CD4-positive, alpha-beta T cell treated with Interleukin-4 for 1 hour (primary cell): ENCODE measurements around the gene RAB11FIP5.
"Not testable (repeated sequence)": the region's sequence is repeated elsewhere in the genome, so short reads cannot be mapped to it uniquely, and the experiment has no call there.

Source experiments
- DNase-seq, 2 donors: peaks; one replicate each; pipeline ENCODE4 v3.0.0-alpha.2; 2020 to 2022

The RAB11FIP5 gene

GRCh38 chr2:73067043-73067442 is 45.7 kb downstream of the RAB11FIP5 start:
- no peak for DNase-seq

- not testable (repeated sequence) for DNase-seq
Observed at GRCh38 chr2:73065070-73065469, 47.7 kb downstream of the RAB11FIP5 start.

DNA sequence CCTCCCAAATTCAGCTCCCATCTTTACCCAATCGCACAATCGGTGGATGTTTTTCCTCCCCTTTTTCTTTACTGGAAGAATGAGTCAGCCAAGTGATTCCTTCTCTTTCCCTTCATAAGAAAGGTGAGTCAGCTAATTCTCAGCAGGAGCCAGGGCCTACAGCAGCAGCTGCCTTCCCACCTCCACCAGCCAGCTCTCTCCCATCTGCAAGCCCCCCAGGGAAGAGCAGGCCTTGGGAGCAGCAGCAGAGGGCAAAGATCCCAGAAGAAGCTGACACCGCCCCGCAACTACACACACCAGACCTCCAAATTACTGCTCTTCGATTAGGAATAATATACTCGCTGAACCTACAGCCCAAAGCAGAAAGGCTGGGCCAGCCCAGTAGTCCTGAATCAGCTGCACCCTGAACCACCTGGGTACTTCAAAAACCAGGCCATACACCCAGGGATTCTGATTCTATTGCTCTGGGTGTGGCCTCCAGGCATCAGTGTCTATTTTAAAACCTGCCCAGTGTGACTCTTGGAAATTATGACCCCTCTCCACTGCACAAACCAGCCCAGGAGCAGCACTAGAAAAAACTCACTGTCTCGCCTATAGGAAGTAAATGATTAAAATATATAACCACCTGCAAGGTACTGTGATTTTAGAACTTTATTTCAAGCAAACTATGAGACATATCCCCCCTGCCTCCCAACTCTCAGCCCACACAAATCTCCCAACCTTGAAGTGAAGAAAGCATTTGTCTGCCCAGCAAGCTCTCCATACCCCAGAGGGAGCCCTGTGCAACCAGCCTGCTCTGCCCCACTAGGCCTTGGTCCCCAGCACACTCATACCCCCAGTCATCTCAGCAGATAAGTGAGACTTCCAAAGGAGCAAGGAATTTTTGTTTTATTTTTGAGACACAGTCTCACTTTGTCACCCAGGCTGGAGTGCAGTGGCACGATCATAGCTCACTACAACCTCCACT is 48.6 kb downstream of the RAB11FIP5 start:
- no peak for DNase-seq

- DNase-seq, result no peak
Observed at GRCh38 chr2:73063472-73063871, 49.3 kb downstream of the RAB11FIP5 start.

GRCh38 chr2:73059106-73059505 is 53.6 kb downstream of the RAB11FIP5 start:
- DNase-seq, result no peak

DNA sequence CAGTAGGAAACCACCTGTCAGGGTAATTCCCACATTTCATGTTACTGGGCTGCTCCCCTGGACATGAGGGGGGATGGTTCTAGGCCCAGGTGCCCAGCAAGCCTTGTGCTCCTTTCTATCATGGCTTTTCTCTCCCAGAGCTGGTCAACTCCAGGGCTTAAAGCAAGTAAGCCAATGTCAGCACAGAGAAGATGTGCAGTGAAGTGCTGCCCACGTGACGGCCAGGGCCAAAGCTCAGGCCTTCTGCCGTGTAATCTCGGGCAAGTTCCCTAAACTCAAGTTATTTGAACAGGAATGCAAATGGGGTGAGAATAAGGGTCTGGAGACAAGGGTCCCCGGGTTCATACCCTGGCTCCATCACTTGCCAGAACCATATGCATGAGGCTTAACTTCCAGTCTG is 57.8 kb downstream of the RAB11FIP5 start:
- DNase-seq, result no peak

- DNase-seq, result no peak
Observed at GRCh38 chr2:73053316-73054114, 59.2 kb downstream of the RAB11FIP5 start.

GRCh38 chr2:73050121-73050545 is 62.6 kb downstream of the RAB11FIP5 start:
- DNase-seq, result no peak

GRCh38 chr2:73043929-73044832 is 68.6 kb downstream of the RAB11FIP5 start:
- DNase-seq, result no peak

- no peak for DNase-seq
Observed at GRCh38 chr2:73043276-73043675, 69.5 kb downstream of the RAB11FIP5 start.

DNA sequence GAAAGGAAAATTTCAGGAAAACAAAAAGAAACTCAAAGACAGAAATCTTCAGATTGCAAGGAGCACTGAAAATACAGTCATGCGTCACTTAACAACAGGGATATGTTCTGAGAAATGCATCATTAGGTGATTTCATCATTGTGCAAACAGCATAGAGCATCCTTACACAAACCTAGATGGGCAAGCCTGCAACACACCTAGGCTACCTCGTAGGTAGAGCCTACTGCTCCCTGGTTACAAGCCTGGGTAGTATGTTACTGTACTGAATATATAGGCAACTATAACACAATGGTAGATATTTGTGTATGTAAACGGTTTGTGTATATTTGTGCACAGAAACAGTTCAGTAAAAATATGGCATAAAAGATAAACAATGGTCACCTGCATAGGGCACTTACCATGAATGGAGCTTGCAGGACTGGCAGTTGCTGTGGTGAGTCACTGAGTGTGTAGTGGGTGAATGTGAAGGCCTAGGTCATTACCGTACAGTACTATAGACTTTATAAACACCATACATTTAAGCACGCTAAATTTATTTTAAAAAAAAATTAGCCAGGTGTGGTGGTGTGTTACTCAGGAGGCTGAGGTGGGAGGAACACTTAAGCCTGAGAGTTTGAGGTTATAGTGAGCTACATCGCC is 74.7 kb downstream of the RAB11FIP5 start:
- DNase-seq, result no peak

GRCh38 chr2:73036766-73037165 is 76.0 kb downstream of the RAB11FIP5 start:
- no peak for DNase-seq

DNA sequence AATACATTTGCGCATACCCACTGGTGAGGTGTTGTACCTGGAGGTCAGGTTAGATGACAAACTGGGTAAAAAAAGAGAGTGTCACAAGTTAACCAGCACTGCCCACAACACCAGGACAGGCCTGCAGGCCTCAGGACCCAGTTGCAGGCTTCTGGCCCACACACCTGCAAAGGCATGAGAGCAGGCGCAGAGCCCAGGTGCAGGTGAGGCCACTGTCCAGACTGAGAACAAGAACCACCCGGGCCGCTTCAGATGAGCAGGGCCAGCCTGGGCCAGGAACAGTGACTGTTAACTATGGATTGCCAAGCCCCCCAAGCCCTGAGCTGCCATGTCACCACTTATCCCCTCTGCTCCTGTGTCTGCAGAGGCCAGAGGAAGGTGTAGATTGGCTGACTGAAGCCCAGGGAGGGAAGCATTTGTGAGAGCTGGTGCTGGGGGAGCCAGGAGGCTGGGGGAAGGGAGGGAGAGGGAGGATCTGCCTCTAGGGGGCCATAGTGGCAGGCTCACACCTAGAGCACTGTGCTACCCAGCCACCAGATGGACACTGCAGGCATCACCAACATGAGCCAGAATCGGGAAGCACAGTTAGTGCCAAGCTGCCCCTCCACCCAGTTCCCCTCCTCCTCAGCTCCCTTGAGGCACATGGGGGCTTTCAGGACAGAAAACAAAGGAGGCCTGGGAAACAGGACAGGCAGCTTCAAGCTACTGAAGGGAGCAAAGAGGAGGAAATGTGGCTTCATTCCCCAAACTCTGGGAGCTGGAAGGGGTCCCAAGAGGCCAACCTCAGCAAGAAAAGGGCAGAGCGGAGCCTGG is 76.6 kb downstream of the RAB11FIP5 start:
- no peak for DNase-seq

- peak; percentile 4 to 33 for DNase-seq
Observed at GRCh38 chr2:73034661-73035375, 77.9 kb downstream of the RAB11FIP5 start.

DNA sequence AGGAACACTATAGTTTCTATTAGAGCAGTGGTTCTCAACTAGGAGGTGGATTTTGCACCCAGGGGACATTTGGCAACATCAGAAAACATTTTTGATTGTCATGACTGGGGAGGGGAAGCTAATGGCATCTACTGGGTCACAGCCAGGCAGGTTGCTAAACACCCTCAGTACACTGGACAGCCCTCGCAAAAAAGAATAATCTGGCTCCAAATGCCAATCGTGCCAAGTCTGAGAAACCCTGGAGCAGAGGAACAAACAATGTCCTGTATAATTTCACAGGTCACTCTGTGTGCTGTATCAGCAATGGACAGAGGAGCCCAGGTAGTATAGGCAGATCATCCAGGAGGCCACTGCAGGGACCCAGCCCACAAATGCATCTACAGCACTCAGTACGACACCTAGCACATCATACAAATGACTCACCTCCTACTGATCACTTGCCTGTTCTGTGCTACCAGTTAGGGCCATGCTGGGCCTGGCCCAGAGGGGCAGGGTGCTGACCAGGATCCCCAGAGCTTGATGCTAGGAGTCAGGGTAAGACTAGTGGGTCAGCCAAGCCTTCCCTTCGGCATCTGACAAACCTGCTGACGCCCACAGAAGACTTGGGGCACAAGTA is 78.9 kb downstream of the RAB11FIP5 start:
- DNase-seq, result no peak

DNA sequence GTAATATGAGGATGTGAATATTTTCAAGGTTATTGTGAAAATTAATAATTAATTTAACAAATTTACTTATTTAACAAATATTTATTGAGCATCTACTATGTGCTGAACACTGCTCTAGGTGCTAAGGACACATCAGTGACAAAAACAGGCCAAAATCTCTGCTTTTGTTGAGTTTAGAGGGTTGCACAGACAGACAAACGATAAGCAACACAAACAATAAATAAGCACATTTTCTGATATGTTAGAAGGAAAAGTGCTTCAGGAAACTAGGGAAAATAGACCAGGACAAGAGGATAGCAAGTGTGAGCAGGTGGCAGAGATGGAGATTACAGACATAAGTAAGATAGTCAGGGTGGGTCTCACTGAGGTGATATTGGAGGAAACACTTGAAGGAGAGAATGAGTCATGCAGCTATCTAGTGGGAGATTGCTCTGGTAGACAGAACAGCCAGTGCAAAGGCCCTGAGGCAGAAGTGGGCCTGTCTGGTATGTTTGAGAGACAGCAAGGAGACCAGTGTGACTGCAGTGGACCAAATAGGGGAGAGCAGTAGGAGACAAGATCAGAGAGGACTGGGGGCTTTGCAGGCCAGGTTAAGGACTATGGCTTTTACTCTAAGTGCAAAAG is 79.5 kb downstream of the RAB11FIP5 start:
- DNase-seq, result no peak

GRCh38 chr2:73032702-73033097 is 80.0 kb downstream of the RAB11FIP5 start:
- DNase-seq, result no peak

- DNase-seq, result no peak
Observed at GRCh38 chr2:73031725-73032701, 80.7 kb downstream of the RAB11FIP5 start.
